GM21423 (cell line): Measurements from ENCODE around the gene ATP2B2.
"Not testable (repeated sequence)": the region's sequence is repeated elsewhere in the genome, so short reads cannot be mapped to it uniquely, and the experiment has no call there.

Experiments
- ATAC-seq: cut with Tn5 transposase; IDR thresholded peaks from one replicate; pipeline ENCODE4 v1.9.1; 2021; ENCODE audit warnings: mild to moderate bottlenecking, moderate library complexity; ENCODE audit not compliant: unreplicated experiment

ATP2B2 gene

DNA sequence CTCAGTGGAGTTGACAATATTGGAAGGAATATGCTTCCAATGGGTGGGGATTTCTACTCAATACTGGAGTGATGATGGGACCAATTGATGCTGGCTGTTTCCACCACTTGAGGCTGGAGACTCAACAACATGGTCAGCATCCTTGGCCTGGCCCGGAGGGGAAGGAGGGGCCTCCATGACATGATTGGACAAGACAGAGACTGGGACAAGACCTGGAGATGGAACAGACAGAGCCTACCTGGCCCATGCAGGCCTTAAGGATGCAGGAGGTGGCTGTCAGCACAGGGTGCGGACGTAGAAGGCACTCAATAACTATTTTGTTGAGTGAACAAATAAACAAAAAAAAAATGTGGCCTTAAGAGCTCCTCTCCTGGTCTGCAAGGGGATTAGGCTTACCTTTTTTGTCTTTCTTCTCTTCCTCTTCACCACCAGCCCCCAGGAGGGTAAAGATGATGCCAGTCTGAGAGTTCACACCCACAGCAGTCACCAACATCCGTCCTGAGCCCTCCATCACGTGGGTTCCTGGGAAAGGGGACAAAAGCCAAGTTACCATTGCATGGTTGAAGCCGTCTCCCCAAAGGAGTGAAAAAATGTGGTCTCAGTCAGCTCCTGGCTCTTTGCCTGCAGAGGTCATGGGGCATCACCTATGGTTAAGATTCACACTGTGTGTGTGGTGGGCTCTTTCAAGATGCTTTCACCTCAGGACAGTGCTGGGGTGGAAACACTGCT, 117.3 kb downstream of the ATP2B2 start:
- ATAC-seq = no peak

DNA sequence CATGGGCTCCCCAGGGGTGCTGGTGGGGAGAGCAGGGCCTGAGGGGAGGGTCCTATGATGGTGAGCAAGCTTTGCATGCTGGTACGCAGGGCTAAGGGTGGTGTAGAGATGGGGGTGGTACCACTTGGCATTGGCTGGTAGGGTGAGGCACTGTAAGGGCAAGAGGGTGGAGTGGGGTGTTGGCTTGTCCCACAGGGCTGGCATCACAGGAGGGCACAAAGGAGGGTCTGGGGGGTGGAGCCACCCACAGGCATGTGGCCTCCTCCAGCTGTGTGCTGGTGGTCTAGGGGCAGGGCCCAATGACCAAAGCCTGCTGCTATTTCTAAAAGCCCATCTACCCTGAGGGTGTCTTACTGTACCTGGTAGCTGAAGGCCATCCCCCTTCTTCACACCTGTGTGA, 119.3 kb downstream of the ATP2B2 start:
- ATAC-seq = no peak

DNA sequence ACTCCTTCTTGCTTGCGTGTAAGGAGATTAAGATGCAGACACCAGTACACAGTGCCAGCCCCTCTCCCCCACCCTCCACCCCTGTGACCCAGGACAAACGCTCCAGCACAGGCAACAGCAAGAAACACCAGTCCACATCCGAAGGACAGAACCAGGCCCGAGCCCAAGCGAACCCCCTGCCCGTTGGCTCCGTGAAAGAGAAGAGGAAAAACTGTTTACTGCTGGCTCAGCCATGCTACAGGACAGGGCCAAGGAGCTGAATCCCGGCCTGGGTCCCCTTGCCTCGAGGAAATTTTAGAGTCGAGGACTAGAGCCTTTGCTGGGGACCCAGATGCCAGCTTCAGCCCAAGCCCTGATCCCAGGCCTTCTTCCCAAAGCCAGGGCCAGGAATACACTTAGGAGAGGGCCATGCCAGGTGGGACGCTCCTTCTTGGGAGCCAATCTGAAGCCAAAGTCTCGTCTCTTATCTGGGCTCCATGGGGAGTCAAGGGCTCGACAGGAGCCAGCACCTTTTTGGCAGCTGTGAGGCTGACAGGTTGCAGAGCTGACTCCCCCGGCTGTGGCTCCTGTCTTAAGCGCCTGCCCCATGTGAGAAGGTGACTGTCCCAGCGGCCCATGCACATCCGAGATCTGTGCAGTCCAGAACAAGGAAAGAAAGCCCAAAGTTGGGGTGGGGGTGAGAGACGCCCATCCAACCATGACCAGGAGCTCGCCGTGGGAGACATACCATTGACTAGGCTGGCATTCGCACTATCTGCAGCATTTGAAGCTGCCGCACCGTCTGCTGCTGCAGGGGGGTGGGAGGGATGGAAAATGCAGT, 120.6 kb downstream of the ATP2B2 start:
- no peak for ATAC-seq

DNA sequence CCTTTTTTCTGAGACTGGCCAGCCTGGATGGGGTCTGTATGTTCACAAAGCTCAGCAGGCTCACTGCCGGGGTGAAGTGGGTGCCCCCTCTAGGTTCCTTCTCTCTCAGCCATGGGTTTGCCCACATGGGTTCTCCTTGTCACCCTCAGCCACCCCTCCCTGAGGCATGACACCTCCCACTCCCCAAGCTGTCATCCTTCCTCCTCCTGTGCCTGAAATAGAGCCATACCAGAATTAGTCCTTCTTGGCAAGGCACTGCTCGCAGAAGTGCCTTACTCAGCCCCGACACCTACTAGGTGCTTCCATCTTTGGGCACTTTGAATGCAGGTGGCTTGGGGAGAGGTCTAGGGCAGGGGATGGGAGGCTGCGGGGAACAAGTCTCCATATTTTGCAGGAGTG, 121.5 kb downstream of the ATP2B2 start:
- no peak for ATAC-seq

DNA sequence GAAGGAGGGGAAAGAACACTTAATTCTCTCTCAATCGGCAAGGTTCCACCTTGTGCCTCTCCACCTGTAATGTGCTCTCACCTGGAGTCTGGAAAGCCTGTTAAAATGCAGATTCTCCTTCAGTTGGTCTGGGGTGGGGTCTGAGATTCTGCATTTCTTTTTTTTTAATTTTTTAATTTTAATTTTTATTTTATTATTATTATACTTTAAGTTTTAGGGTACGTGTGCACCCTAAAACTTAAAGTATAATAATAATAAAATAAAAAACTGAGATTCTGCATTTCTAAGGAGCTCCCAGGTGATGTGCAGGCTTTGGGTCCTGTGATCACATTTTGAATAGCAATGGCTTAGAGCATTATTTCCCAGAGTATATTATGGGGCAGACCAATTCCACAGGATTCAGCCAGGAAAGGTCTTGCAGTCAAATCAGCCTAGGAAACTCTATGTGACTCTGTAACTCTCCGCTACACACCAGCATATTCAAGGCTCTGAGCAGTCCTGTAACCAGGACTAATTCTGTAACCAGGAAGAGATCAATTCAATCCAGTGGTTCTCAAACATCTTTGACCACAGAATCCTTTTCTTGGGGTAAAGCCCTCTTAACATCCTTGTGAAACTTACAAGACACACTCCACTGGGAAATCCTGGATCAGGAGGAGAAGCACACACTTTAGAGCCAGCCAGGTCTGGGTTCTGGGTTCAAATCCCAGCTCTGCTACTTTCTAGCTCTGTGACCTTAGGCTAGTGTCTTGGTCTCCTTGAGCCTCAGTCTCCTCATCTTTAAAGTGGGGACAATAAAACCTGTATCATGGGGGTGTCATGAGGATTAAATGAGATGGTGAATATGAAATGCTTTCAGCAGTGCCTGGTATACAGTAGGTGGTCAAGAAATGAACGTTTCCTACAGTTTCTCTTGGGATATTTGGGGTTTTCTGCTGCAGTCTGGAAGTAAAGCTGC, 122.2 kb downstream of the ATP2B2 start:
- no peak for ATAC-seq

DNA sequence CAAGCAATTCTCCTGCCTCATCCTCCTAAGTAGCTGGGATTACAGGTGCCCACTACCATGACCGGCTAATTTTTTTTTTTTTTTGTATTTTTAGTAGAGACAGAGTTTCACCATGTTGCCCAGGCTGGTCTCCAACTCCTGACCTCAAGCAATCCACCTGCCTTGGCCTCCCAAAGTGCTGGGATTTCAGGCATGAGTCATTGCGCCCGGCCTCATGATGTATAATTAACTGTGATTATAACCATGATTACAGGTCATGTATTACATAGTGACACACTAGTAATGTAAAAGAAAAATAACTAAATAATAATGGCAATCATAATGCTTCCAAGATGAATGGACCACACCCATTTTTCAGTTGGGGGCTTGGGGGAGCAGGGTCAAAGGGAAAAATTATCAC, 122.9 kb downstream of the ATP2B2 start:
- not testable (repeated sequence) for ATAC-seq

DNA sequence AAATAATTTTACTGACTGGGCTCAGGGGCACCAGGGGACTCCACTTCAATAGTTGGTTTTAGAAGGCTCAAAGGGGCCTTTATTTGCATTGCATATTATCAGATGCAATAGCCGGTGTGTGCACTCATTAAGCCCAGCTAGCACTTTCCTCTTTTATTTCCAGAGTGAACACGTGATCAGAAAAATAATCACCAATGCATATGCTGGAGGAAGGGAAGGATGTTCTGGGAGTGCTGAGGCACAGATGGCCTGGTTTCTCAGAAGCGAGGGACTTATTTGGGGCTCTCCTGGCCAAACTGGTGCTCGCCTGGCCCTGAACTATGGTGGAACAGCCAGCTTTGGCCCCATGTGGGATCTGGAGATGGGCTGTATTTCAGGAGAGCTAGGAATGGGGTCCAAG, 124.0 kb downstream of the ATP2B2 start:
- no peak for ATAC-seq

DNA sequence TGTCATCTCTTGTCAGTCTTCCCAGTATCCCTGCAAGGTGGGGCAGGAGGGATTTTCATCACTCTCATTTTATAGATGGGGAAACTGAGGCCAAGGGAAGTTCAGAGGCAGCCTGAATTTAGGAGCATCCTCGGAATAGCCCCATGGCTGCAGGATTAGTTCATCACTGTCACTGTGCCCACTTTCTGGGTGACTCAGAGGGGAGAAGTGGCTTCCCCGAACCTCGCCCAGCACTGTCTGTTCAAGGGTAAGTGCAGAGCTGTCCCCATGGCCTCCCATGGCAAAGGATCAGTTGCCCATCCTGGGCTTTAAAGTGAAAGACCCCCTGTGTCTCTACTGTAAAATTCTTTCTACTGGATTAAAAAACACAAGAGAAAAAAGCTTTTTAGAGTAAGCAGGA, 124.5 kb downstream of the ATP2B2 start:
- ATAC-seq = no peak

DNA sequence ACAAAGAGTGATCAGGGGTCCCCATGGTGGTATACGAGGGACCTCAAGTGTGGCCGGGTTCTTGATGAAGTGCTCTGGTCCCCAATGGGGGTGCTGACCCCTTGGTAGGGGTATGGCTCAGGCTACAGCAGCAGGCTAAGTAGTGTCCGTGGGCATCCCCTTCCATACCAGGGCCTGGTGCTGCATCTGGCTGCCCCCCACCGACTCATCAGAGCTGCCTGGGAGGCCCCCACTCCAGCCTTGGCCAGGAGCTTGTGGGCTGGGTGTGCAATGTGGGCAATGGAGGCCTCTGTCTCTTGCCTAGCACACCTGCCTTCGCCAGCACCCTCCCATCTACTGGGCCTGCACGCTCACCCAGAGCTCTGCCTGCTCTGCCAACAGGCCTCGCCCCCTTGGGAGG, 125.4 kb downstream of the ATP2B2 start:
- no peak for ATAC-seq

DNA sequence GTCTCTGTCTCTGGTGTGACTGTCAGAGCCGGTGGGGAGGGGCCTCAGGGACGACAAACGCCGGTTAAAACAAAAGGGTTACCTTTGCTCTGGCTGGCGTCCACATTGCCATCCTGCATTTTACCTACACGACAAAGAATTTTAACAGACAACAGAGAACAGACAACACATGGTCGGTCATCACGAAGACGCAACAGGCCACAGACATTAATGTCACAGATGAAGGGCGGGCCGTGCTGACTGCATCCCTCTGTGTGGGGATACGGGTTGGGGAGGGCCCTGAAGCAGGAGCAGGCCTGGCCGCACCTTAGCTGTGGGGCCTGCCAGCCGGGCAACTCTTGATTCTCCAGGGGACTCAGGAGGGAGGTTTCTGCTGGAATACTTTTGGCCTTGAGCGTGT, 126.2 kb downstream of the ATP2B2 start:
- ATAC-seq = no peak

DNA sequence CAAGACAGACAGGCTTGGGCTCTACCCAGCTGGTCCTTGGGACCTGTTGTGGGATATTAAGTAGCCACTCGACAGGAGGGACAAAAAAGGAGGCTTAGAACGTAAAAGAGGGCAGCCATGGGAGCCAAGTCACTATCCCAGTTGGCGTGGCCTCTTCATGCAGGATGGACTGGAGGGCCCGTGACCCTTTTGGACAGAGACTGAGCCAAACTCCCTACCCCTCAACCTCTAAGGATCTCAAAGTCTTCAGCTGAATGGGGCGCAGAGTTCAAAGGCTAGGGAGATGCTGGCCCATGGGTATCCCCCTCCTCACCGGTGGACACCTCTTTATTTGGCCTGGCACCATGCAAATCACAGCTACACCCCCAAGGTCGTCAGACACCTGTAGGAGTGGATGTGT, 126.6 kb downstream of the ATP2B2 start:
- no peak for ATAC-seq

DNA sequence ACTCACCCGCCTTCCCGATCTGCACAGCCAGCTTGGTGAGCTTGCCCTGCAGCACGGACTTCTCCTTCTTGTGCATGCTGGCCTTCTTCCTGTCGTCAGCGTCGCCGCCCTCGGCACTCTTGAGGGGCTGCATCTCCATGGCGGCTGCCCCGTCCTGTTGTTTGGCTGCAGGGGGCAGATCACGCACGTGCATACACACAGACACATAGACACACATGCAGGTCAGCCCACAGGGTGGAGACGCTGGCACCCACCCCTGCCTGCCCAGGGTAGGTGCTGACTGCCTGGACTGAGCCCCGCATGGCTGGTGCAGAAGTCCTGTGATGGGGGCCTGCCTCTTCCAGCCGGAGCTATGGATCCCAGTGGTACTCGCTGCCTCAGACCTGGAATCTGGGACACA, 127.1 kb downstream of the ATP2B2 start:
- ATAC-seq = no peak

DNA sequence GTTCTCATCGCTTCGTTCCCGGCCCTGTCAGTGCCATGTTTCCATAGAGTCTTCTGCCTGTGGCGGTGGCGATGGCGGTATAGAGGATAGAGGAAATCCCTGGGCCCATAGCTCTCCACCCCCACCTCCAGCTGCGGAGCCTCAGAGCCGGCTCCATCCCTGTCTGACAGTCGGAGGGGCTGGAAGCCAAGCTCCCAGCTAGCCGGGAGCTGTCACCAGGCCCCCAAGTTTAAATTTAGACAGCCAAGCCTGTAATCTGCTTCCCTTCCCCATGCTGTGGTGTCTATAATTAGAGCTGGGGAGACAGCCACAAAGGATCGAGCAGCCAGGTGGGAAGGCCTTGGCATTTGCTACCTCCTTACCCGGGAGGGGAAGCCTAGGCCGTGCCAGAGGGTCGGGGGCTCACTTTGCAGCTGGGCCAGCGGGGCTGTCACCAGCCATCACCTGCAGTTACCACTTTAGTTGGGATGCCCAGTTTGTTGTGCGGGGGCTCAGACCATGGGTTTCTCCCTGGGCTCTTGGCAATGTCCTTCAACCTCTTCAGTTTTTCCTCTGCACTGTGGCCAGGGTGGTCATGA, 128.1 kb downstream of the ATP2B2 start:
- ATAC-seq = no peak

DNA sequence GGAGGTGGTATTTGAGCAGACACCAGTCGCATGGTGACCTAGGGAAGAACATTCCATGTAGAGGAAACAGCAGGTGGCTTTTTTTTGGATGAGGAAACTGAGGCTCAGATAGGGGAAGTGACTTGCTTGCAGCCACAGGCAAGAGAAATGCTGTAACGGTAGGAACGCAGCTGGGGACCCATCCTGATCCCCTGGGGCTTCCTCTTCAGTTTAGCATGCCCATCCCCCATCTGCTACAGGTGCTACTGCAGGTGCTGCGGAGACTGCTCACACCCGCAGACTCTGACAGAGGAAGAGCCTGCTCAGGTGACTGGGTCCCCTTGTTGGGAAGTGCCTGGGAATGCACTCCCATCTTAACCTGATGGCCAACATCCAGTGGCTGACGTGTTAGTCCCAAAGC, 129.0 kb downstream of the ATP2B2 start:
- no peak for ATAC-seq

DNA sequence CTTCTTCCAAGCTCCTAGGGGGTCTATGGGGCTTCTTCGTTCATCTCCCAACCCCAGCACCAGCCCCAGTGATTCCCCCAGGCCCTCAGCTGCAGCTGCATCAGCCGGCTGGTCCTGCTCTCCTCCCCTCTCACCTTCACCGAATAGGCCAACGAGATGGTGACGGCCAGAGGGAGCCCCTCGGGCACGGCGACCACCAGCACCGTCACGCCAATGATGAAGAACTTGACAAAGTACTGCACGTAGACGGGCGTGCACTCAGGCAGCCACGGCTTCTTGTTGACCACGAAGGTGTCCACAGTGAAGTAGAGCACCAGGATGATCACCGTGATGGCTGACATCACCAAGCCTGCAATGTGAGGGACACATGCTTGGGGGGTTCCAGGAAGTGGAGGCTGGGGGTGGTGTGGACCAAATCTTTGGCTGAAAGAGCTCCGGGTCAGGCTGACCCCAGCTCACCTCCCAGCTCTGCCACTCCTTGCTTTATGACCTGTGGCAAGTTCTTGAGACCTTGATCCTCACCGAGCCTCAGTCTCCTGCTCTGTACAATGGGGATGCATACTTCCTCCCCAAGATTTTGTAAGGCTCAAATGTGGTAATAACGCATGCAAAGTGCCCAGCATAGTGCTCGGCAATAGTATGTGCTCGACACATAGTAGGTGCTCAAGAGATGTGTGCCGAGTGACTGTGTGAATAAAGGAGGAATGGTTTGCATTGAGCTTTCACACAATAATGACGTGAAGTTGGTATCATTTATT, 129.9 kb downstream of the ATP2B2 start:
- ATAC-seq = no peak

DNA sequence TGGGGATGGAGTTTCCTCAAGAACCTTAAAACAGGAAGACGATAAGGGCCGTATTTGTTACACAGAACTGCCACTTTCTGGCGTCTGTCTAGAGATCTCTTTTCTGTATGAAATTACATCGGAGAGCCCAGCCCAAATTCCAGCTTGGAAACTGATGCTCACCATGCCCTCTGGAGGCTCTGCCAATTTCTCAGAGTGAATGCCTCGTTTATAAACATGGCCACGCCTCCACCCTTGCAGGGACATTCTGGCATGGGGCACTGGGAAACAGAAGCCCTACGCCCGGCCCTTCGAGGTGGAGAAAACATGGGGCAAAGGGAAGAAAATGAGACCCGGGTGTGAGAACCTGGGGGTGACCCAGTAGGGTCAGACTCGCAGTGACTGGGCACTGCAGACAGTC, 131.1 kb downstream of the ATP2B2 start:
- ATAC-seq = no peak

DNA sequence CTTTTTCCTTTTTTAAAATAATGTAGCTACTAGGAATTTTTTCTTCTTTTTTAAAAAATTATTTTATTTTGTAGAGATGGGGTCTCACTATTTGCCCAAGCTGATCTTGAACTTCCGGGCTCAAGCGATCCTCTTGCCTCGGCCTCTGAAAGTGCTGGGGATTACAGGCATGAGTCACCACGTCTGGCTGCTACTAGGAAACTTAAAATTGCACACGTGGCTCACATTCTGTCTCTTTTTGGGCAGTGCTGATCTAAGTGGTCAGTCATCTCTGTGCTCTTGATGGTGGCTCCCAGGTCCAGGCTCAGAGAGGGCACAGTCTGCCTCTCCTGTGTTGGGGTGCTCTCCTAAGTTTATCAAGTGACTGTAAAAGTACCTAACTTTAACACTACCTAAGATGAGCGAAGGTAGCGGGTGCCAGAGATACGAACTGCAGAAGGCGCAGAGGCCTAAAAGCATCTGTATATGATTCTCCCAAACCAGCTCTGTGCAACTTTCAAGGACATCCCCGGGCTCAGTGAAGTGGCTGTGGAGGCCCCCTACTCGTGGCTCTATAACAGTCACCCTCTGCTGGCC, 131.6 kb downstream of the ATP2B2 start:
- no peak for ATAC-seq

DNA sequence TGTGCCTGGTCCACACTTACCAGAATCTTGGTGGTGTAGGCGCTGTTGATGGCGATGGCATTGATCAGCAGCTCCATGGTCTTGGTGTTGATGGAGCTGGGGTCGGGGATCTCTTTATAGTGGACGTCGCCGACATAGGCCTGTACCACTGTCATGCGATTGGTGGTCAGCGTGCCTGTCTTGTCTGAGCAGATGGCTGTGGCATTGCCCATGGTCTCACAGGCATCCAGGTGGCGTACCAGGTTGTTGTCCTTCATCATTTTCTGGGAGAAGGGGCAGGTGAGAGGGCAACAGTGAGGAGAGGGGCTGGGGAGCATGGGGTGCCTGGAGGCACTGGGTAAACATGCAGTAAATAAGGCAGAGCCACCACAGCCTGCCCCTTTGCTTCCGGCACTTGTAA, 133.6 kb downstream of the ATP2B2 start:
- ATAC-seq = no peak

DNA sequence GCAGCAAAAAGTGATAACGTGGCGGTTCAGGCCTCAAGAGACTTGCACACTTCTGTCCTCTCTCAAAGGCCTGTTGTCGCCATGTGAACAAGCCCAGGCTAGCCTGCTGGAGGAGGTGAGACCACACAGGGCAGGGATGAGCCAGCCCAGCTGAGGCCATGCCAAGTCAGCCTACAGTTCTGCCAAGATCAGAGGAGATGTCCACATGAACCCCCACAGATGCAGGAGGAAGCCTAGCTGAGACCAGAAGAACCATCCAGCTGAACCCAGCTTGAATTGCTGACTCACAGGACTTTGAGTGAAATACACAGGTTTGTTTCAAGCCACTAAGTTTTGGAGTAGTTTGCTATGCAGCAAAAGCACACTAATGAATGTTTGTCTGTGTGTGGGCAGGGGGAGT, 134.2 kb downstream of the ATP2B2 start:
- ATAC-seq = no peak

DNA sequence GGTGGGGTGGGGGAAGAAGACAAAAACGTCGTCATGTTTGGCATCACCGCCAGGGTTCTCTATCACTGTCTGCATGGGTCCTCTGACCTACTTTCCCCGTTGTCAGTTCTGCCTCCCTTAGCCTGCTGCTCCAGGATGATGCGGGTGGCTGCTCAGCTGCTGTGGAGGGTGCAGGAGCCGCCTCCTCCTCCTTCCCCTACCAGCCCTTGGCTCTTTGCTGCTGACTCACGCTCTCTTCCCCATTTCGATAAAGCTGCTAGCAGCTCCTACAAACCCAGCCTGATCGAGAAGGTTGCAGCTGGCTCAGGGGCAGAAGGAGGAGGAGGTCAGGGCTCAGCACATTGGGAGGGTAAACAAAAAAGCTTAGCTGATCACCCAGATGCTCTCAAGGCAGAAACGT, 135.0 kb downstream of the ATP2B2 start:
- ATAC-seq = no peak
